GM23338 (cell line): ENCODE measurements around the gene LRWD1. TPM values are rescaled to one million over a fixed set of nuclear protein-coding genes. Genes with fewer than 3 reads are reported as not detected.

ENCODE experiments used
- ATAC-seq: fragments of 200-7000 bp; cut with Tn5 transposase; 3 replicates; pipeline ENCODE4 v1.9.1; 2020
- DNase-seq: peaks from one replicate; pipeline ENCODE4 v3.0.0-alpha.2; 2015; ENCODE audit warnings: low spot score
- H2AFZ ChIP-seq: fragments of 200-600 bp; sonication (generic); 2 replicates; pipeline ENCODE4 v1.8.0; 2016; ENCODE audit warnings: antibody characterized with exemption, mild to moderate bottlenecking, moderate library complexity
- H3F3A ChIP-seq: fragments of 200-600 bp; sonication (generic); replicated peaks from 2 replicates; pipeline ENCODE4 v1.8.0; 2017; ENCODE audit warnings: antibody characterized with exemption, mixed run types, low read depth
- H3K27ac ChIP-seq: fragments of 200-600 bp; sonication (generic); 2 replicates; pipeline ENCODE4 v1.6.1; 2016; ENCODE audit warnings: low read depth
- H3K27me3 ChIP-seq: fragments of 200-600 bp; sonication (generic); 2 replicates; pipeline ENCODE4 v1.8.0; 2016; ENCODE audit warnings: mild to moderate bottlenecking, mixed run types, moderate library complexity; ENCODE audit not compliant: insufficient read depth
- H3K36me3 ChIP-seq: fragments of 200-600 bp; sonication (generic); 2 replicates; pipeline ENCODE4 v1.8.0; 2016; ENCODE audit warnings: mild to moderate bottlenecking; ENCODE audit not compliant: insufficient read depth
- H3K4me1 ChIP-seq: fragments of 200-600 bp; sonication (generic); 2 replicates; pipeline ENCODE4 v1.8.0; 2016; ENCODE audit warnings: mild to moderate bottlenecking, moderate library complexity; ENCODE audit not compliant: insufficient read depth
- H3K4me2 ChIP-seq: fragments of 200-600 bp; sonication (generic); 2 replicates; pipeline ENCODE4 v1.7.1; 2017; ENCODE audit warnings: mixed run types
- H3K4me3 ChIP-seq: fragments of 200-600 bp; sonication (generic); 2 replicates; pipeline ENCODE4 v1.6.1; 2016; ENCODE audit warnings: mixed run types
- H3K79me2 ChIP-seq: fragments of 200-600 bp; sonication (generic); replicated peaks from 2 replicates; pipeline ENCODE4 v1.8.0; 2017; ENCODE audit warnings: mild to moderate bottlenecking; ENCODE audit not compliant: insufficient read depth
- H3K9me2 ChIP-seq: fragments of 200-600 bp; sonication (generic); 2 replicates; pipeline ENCODE4 v1.8.0; 2017; ENCODE audit not compliant: insufficient read depth
- H4K20me1 ChIP-seq: fragments of 200-600 bp; sonication (generic); replicated peaks from 2 replicates; pipeline ENCODE4 v1.8.0; 2017; ENCODE audit warnings: mild to moderate bottlenecking; ENCODE audit not compliant: insufficient read depth
- H3K27ac Mint-ChIP-seq: 2 replicates; pipeline ENCODE4 v1.8.0; 2020; ENCODE audit warnings: inconsistent platforms, mild to moderate bottlenecking, moderate library complexity, mixed read lengths
- H3K27me3 Mint-ChIP-seq: 3 replicates; pipeline ENCODE4 v1.8.0; 2022; ENCODE audit warnings: low read depth, mild to moderate bottlenecking, moderate library complexity, mixed read lengths, inconsistent platforms; ENCODE audit not compliant: insufficient read depth, poor library complexity
- H3K36me3 Mint-ChIP-seq: 3 replicates; pipeline ENCODE4 v1.8.0; 2021; ENCODE audit warnings: low read depth, mild to moderate bottlenecking, inconsistent platforms, moderate library complexity, mixed read lengths
- H3K4me1 Mint-ChIP-seq: 3 replicates; pipeline ENCODE4 v1.8.0; 2020; ENCODE audit warnings: mild to moderate bottlenecking, inconsistent platforms, mixed read lengths
- H3K4me3 Mint-ChIP-seq: 3 replicates; pipeline ENCODE4 v1.8.0; 2021; ENCODE audit warnings: moderate library complexity, mild to moderate bottlenecking, inconsistent platforms, mixed read lengths
- H3K9me3 Mint-ChIP-seq: 3 replicates; pipeline ENCODE4 v1.8.0; 2020; ENCODE audit warnings: moderate library complexity, mild to moderate bottlenecking, inconsistent platforms, mixed read lengths
- CTCF ChIP-seq, 2 experiments: fragments of 200-600 bp in 1 of 2; sonication (generic) in 1 of 2; conservative IDR thresholded peaks; 2 replicates each; pipeline versions ENCODE4 v1.5.1 to v1.6.1; 2016 to 2017; ENCODE audit warnings: antibody characterized with exemption in 2 of 2, low read depth in 2 of 2, mild to moderate bottlenecking in 2 of 2, moderate library complexity in 1 of 2
- EZH2phosphoT487 ChIP-seq: fragments of 200-600 bp; sonication (generic); IDR thresholded peaks from one replicate; pipeline ENCODE4 v1.8.1; 2018; ENCODE audit warnings: antibody characterized with exemption; ENCODE audit not compliant: unreplicated experiment
- POLR2AphosphoS5 ChIP-seq: IDR thresholded peaks from 2 replicates; pipeline ENCODE4 v1.6.1; 2016; ENCODE audit warnings: antibody characterized with exemption, low read depth
- long read RNA-seq: library from polyadenylated mRNA; unstranded; transcript quantifications from one replicate; pipeline ENCODE4 v2.0.0, GENCODE V29; 2020; ENCODE audit not compliant: unreplicated experiment
- polyA plus RNA-seq: library from polyadenylated mRNA; unstranded; fragments of >200 nt; fragmentation: Nextera tagmentation; extraction: Ambion mirVana; gene quantifications from 2 replicates; pipeline ENCODE4 v1.2.1, GENCODE V29; 2016
- total RNA-seq: library from RNA; depleted of rRNA; stranded (reverse); fragments of >200 nt; shearing (Covaris generic); gene quantifications from 2 replicates; pipeline ENCODE4 v1.2.3, GENCODE V29; 2014; rRNA removed
- TF ChIP-seq, protein P1 (sequence below): IDR thresholded peaks from 2 replicates; pipeline ENCODE4 v1.6.1; 2016; ENCODE audit warnings: antibody characterized with exemption
- TF ChIP-seq, protein P2 (sequence below): fragments of 250-450 bp; sonication (Bioruptor Pico); IDR thresholded peaks from 2 replicates; pipeline ENCODE4 v1.5.0; 2020; ENCODE audit warnings: mild to moderate bottlenecking, moderate library complexity

Gene LRWD1
- total RNA-seq (43.3 and 55.2 TPM in 2 replicates), polyA plus RNA-seq (24.0 and 28.1 TPM in 2 replicates)
- long read RNA-seq, transcript LRWD1-201 (15 exons, 2,215 nt), result major isoform, 17 of 23 reads
- long read RNA-seq, partial matches to known transcripts, result 2 of 23 reads
- long read RNA-seq, other reads (novel, unspliced or antisense), result 4 of 23 reads

DNA sequence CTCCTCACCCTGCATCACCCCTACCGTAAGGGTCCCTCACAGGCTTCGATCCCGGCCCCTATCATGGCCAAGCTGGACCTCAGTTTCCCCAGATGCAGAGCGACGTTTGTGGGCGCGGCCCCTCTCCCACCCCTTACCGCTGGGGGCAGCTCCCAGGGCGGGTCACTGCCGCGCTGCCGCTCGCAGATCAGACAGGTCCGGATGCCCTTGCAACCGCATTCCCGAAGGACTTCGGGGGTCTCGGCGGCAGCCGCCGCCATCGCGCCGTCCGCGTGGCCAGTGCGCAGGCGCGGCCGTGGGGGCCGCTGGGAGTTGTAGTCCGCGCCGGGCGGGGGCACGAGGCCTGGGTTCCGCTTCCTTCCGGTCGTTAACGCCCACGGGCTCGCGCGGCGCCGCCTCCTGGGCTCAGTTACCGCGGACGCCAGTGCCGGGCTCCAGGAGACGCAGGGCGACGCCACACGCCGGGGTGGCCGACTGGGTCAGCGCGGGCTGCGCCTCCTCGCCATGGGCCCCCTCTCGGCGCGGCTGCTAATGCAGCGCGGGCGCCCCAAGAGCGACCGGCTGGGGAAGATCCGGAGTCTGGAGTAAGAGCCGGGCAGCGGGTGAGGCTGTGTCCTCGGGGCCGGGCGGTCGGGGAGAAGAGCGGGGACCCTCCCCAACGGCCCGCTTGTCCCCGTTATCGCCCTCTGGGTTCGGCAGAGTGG is at the start of gene LRWD1, which contains the start of gene ALKBH4:
TSS of gene LRWD1 (plus strand) at position 408 of the 704 bp plus-strand sequence. CDS start at position 505, 97 bp downstream.
TSS of gene ALKBH4 (minus strand) at position 287 of the 704 bp plus-strand sequence. CDS start at position 260, 27 bp downstream.
- TF ChIP-seq, protein P1, sequence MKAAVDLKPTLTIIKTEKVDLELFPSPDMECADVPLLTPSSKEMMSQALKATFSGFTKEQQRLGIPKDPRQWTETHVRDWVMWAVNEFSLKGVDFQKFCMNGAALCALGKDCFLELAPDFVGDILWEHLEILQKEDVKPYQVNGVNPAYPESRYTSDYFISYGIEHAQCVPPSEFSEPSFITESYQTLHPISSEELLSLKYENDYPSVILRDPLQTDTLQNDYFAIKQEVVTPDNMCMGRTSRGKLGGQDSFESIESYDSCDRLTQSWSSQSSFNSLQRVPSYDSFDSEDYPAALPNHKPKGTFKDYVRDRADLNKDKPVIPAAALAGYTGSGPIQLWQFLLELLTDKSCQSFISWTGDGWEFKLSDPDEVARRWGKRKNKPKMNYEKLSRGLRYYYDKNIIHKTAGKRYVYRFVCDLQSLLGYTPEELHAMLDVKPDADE, result peak; percentile 86
- TF ChIP-seq, protein P2, sequence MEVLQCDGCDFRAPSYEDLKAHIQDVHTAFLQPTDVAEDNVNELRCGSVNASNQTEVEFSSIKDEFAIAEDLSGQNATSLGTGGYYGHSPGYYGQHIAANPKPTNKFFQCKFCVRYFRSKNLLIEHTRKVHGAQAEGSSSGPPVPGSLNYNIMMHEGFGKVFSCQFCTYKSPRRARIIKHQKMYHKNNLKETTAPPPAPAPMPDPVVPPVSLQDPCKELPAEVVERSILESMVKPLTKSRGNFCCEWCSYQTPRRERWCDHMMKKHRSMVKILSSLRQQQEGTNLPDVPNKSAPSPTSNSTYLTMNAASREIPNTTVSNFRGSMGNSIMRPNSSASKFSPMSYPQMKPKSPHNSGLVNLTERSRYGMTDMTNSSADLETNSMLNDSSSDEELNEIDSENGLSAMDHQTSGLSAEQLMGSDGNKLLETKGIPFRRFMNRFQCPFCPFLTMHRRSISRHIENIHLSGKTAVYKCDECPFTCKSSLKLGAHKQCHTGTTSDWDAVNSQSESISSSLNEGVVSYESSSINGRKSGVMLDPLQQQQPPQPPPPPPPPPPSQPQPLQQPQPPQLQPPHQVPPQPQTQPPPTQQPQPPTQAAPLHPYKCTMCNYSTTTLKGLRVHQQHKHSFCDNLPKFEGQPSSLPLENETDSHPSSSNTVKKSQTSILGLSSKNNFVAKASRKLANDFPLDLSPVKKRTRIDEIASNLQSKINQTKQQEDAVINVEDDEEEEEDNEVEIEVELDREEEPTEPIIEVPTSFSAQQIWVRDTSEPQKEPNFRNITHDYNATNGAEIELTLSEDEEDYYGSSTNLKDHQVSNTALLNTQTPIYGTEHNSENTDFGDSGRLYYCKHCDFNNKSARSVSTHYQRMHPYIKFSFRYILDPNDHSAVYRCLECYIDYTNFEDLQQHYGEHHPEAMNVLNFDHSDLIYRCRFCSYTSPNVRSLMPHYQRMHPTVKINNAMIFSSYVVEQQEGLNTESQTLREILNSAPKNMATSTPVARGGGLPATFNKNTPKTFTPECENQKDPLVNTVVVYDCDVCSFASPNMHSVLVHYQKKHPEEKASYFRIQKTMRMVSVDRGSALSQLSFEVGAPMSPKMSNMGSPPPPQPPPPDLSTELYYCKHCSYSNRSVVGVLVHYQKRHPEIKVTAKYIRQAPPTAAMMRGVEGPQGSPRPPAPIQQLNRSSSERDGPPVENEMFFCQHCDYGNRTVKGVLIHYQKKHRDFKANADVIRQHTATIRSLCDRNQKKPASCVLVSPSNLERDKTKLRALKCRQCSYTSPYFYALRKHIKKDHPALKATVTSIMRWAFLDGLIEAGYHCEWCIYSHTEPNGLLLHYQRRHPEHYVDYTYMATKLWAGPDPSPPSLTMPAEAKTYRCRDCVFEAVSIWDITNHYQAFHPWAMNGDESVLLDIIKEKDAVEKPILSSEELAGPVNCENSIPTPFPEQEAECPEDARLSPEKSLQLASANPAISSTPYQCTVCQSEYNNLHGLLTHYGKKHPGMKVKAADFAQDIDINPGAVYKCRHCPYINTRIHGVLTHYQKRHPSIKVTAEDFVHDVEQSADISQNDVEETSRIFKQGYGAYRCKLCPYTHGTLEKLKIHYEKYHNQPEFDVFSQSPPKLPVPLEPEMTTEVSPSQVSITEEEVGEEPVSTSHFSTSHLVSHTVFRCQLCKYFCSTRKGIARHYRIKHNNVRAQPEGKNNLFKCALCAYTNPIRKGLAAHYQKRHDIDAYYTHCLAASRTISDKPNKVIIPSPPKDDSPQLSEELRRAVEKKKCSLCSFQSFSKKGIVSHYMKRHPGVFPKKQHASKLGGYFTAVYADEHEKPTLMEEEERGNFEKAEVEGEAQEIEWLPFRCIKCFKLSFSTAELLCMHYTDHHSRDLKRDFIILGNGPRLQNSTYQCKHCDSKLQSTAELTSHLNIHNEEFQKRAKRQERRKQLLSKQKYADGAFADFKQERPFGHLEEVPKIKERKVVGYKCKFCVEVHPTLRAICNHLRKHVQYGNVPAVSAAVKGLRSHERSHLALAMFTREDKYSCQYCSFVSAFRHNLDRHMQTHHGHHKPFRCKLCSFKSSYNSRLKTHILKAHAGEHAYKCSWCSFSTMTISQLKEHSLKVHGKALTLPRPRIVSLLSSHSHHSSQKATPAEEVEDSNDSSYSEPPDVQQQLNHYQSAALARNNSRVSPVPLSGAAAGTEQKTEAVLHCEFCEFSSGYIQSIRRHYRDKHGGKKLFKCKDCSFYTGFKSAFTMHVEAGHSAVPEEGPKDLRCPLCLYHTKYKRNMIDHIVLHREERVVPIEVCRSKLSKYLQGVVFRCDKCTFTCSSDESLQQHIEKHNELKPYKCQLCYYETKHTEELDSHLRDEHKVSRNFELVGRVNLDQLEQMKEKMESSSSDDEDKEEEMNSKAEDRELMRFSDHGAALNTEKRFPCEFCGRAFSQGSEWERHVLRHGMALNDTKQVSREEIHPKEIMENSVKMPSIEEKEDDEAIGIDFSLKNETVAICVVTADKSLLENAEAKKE (CRISPR knock-in tag), result no peak
- no peak for TF ChIP-seq EZH2phosphoT487
- peak in 1 of 2 experiments; percentile 12; a peak in 1 of 4 replicates for TF ChIP-seq CTCF (conservative IDR thresholded peaks at IDR 0.05; ENCODE audit: low read depth in 2 of 2)
- peak; percentile 82 for TF ChIP-seq POLR2AphosphoS5
- Histone ChIP-seq H3K27me3 (no peaks in the 10 kb centered on the region), H3F3A (peaks cover 6% of the 10 kb centered on the region; the same call in 1 of the 2 replicates), H3K36me3 (no peaks in the 10 kb centered on the region), H3K4me1 (0 out of 2 replicates have a peak, but pooled peaks cover 11% of the 10 kb centered on the region), H2AFZ (peak within 1 kb of the TSS; percentile 100), H3K4me3 (peak within 1 kb of the TSS; percentile 99), H4K20me1 (no peaks in the 10 kb centered on the region), H3K9me2 (no peaks in the 10 kb centered on the region), H3K79me2 (peaks cover 21% of the 10 kb centered on the region), H3K4me2 (peak within 1 kb of the TSS; percentile 98), H3K27ac (no peak within 1 kb of the TSS)
- peaks cover 3% of the 10 kb centered on the region; the same call in 1 of the 3 replicates for H3K9me3 Mint-ChIP-seq
- H3K27ac Mint-ChIP-seq, result peak within 1 kb of the TSS; percentile 88
- H3K27me3 Mint-ChIP-seq, result peaks cover 16% of the 10 kb centered on the region
- ATAC-seq (peak; percentile 82), DNase-seq (peak; percentile 90)
- peak within 1 kb of the TSS; percentile 98 for H3K4me3 Mint-ChIP-seq
- peaks cover 13% of the 10 kb centered on the region for H3K36me3 Mint-ChIP-seq
- H3K4me1 Mint-ChIP-seq, result peaks cover 18% of the 10 kb centered on the region
